DND-41 (cell line): Measurements from ENCODE around the gene IQCK.

Experiments
- ATAC-seq: fragments of 200-7000 bp; cut with Tn5 transposase; 3 replicates; pipeline ENCODE4 v1.9.1; 2021; ENCODE audit warnings: low read depth; ENCODE audit not compliant: insufficient read depth
- DNase-seq: peaks from one replicate; pipeline ENCODE4 v3.0.0-alpha.2; 2020
- H2AFZ ChIP-seq: 2 replicates; pipeline ENCODE4 v1.6.0; 2012; ENCODE audit warnings: low read depth, low read length
- H3K27ac ChIP-seq: 2 replicates; pipeline ENCODE4 v1.5.1; 2012; ENCODE audit warnings: low read length, inconsistent platforms
- H3K27me3 ChIP-seq: fragments of 200-600 bp; sonication (generic); 2 replicates; pipeline ENCODE4 v1.6.0; 2012; ENCODE audit warnings: low read length, mild to moderate bottlenecking, inconsistent platforms; ENCODE audit not compliant: insufficient read depth, poor library complexity
- H3K36me3 ChIP-seq: 2 replicates; pipeline ENCODE4 v1.5.1; 2012; ENCODE audit warnings: low read length, inconsistent platforms; ENCODE audit not compliant: insufficient read depth
- H3K4me1 ChIP-seq: 2 replicates; pipeline ENCODE4 v1.5.1; 2012; ENCODE audit warnings: mild to moderate bottlenecking, low read length; ENCODE audit not compliant: insufficient read depth
- H3K4me2 ChIP-seq: 2 replicates; pipeline ENCODE4 v1.6.0; 2012; ENCODE audit warnings: mild to moderate bottlenecking, moderate library complexity, low read length, inconsistent platforms; ENCODE audit not compliant: insufficient read depth
- H3K4me3 ChIP-seq, 2 experiments: fragments of 200-600 bp in 1 of 2; shearing (Covaris generic) in 1 of 2; 2 replicates each; pipeline ENCODE4 v1.5.1; 2012 to 2016; ENCODE audit warnings: inconsistent platforms in 2 of 2, low read length in 2 of 2, mild to moderate bottlenecking in 2 of 2, low read depth in 1 of 2, moderate library complexity in 1 of 2
- H3K79me2 ChIP-seq: 2 replicates; pipeline ENCODE4 v1.6.0; 2012; ENCODE audit warnings: low read length, inconsistent platforms; ENCODE audit not compliant: insufficient read depth
- H3K9ac ChIP-seq: 2 replicates; pipeline ENCODE4 v1.6.0; 2012; ENCODE audit warnings: low read depth, mild to moderate bottlenecking, inconsistent platforms, low read length, moderate library complexity
- H3K9me3 ChIP-seq: 2 replicates; pipeline ENCODE4 v1.5.1; 2012; ENCODE audit warnings: low read length, moderate library complexity, mild to moderate bottlenecking, inconsistent platforms; ENCODE audit not compliant: insufficient read depth, severe bottlenecking
- H4K20me1 ChIP-seq: 2 replicates; pipeline ENCODE4 v1.6.0; 2012; ENCODE audit warnings: low read length; ENCODE audit not compliant: insufficient read depth
- CTCF ChIP-seq: IDR thresholded peaks from 2 replicates; pipeline ENCODE4 v1.5.1; 2012; ENCODE audit warnings: borderline replicate concordance, low read length, moderate library complexity, mild to moderate bottlenecking; ENCODE audit not compliant: poor library complexity, severe bottlenecking; ENCODE audit errors: extremely low read depth
- EZH2 ChIP-seq: IDR thresholded peaks from 3 replicates; pipeline ENCODE4 v1.6.1; 2012; ENCODE audit warnings: borderline replicate concordance, low read depth, mild to moderate bottlenecking, moderate library complexity, low read length, inconsistent platforms; ENCODE audit not compliant: severe bottlenecking

IQCK gene

GRCh38 chr16:19688396-19689024 lies 29.6 kb upstream of the IQCK start:
- Histone ChIP-seq H3K36me3 (peaks cover 67% of the 10 kb centered on the region), H2AFZ (no peak overlapping the region), H4K20me1 (peaks cover 4% of the 10 kb centered on the region), H3K4me2 (no peak overlapping the region), H3K9ac (no peak overlapping the region), H3K4me3 (no peak overlapping the region), H3K9me3 (no peaks in the 10 kb centered on the region), H3K27me3 (no peaks in the 10 kb centered on the region), H3K79me2 (no peaks in the 10 kb centered on the region), H3K27ac (no peak overlapping the region), H3K4me1 (no peaks in the 10 kb centered on the region)
- TF ChIP-seq EZH2 (no peak), CTCF (no peak)
- no peak for ATAC-seq
- DNase-seq: no peak

GRCh38 chr16:19689342-19689741 lies 28.7 kb upstream of the IQCK start:
- H3K4me2 ChIP-seq: no peak overlapping the region
- no peak overlapping the region for H3K4me3 ChIP-seq

GRCh38 chr16:19690196-19690595 lies 27.9 kb upstream of the IQCK start:
- peaks cover 56% of the 10 kb centered on the region for H3K36me3 ChIP-seq
- H2AFZ ChIP-seq: no peak overlapping the region
- H3K9me3 ChIP-seq: no peaks in the 10 kb centered on the region
- H3K27ac ChIP-seq: no peak overlapping the region
- no peak overlapping the region for H3K4me3 ChIP-seq
- no peaks in the 10 kb centered on the region for H3K79me2 ChIP-seq
- no peak overlapping the region for H3K9ac ChIP-seq
- DNase-seq (no peak), ATAC-seq (0 out of 3 replicates have a peak, but pooled peaks have one; percentile 40)
- peaks cover 4% of the 10 kb centered on the region for H4K20me1 ChIP-seq
- no peaks in the 10 kb centered on the region for H3K4me1 ChIP-seq
- H3K27me3 ChIP-seq: no peaks in the 10 kb centered on the region
- TF ChIP-seq CTCF (no peak), EZH2 (no peak)
- H3K4me2 ChIP-seq: no peak overlapping the region

More at GRCh38 chr16:19689342-19689741, 28.7 kb upstream of the IQCK start:
- H2AFZ ChIP-seq: no peak overlapping the region
- H3K4me1 ChIP-seq: no peaks in the 10 kb centered on the region
- H4K20me1 ChIP-seq: peaks cover 4% of the 10 kb centered on the region
- TF ChIP-seq EZH2 (no peak), CTCF (no peak)
- no peaks in the 10 kb centered on the region for H3K27me3 ChIP-seq
- H3K27ac ChIP-seq: no peak overlapping the region
- no peak for DNase-seq
- H3K79me2 ChIP-seq: no peaks in the 10 kb centered on the region
- no peak for ATAC-seq
- no peaks in the 10 kb centered on the region for H3K9me3 ChIP-seq
- H3K36me3 ChIP-seq: peaks cover 62% of the 10 kb centered on the region
- H3K9ac ChIP-seq: no peak overlapping the region

- no peak for ATAC-seq
- Histone ChIP-seq H4K20me1 (peaks cover 7% of the 10 kb centered on the region), H3K4me2 (no peak overlapping the region)
Observed at GRCh38 chr16:19691161-19691711, 26.8 kb upstream of the IQCK start.

More at GRCh38 chr16:19691161-19691711, 26.8 kb upstream of the IQCK start:
- no peaks in the 10 kb centered on the region for H3K79me2 ChIP-seq
- no peaks in the 10 kb centered on the region for H3K9me3 ChIP-seq
- no peak overlapping the region for H2AFZ ChIP-seq
- peaks cover 5% of the 10 kb centered on the region for H3K4me1 ChIP-seq
- no peaks in the 10 kb centered on the region for H3K27me3 ChIP-seq
- H3K27ac ChIP-seq: no peak overlapping the region; the same call in 1 of the 2 replicates
- no peak overlapping the region for H3K9ac ChIP-seq
- no peak for DNase-seq
- TF ChIP-seq CTCF (no peak), EZH2 (no peak)
- no peak overlapping the region for H3K4me3 ChIP-seq
- H3K36me3 ChIP-seq: peaks cover 53% of the 10 kb centered on the region
